IMR-90 (cell line): ENCODE measurements around the gene IGFBP3.

Experiments used
- CHD1 ChIP-seq: IDR thresholded peaks from 2 replicates; pipeline ENCODE4 v1.6.1; 2012; ENCODE audit warnings: low read depth, low read length, improper control_type of control experiment
- MAFK ChIP-seq: IDR thresholded peaks from 2 replicates; pipeline ENCODE4 v1.6.1; 2012; ENCODE audit warnings: low read depth, low read length, improper control_type of control experiment
- POLR2A ChIP-seq: IDR thresholded peaks from 2 replicates; pipeline ENCODE4 v1.6.1; 2012; ENCODE audit warnings: mild to moderate bottlenecking, low read depth, low read length
- TF ChIP-seq, protein P1 (sequence below): conservative IDR thresholded peaks from 2 replicates; pipeline ENCODE4 v1.5.1; 2012; ENCODE audit warnings: mild to moderate bottlenecking, low read depth, low read length, improper control_type of control experiment

DNA sequence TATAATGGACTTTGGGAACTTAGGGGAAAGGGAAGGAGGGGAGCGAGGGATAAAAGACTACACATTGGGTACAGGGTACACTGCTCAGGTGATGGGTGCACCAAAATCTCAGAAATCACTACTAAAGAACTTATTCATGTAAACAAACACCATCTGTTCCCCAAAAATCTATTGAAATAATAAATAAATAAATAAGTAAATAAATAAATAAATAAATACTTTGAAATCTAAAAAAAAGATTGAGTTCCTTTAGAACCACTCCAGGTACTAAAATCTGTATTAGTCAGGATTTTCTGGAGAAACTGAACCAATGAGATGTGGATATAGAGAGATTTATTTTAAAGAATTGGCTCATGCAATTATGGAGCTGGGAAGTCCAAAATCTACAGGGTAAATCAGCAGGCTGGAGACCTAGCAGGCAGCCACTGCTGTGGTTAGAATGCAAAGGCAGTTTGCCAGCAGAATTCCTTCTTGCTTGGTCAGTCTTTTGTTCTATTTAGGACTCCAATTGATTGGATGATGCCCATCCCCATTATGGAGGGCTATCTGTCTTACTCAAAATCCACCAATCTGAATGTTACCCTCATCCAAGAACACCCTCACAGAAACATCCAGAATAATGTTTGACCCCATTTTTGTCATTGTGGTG is 23.9 kb downstream of the IGFBP3 start:
- TF ChIP-seq, protein P1, sequence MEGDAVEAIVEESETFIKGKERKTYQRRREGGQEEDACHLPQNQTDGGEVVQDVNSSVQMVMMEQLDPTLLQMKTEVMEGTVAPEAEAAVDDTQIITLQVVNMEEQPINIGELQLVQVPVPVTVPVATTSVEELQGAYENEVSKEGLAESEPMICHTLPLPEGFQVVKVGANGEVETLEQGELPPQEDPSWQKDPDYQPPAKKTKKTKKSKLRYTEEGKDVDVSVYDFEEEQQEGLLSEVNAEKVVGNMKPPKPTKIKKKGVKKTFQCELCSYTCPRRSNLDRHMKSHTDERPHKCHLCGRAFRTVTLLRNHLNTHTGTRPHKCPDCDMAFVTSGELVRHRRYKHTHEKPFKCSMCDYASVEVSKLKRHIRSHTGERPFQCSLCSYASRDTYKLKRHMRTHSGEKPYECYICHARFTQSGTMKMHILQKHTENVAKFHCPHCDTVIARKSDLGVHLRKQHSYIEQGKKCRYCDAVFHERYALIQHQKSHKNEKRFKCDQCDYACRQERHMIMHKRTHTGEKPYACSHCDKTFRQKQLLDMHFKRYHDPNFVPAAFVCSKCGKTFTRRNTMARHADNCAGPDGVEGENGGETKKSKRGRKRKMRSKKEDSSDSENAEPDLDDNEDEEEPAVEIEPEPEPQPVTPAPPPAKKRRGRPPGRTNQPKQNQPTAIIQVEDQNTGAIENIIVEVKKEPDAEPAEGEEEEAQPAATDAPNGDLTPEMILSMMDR, result no peak
- TF ChIP-seq POLR2A (no peak), CHD1 (no peak), MAFK (no peak)
